LNCAP (cell line): ENCODE measurements around the gene EPB41L4A.

Experiments
- TF ChIP-seq, protein P1 (sequence below): fragments of 450-650 bp; IDR thresholded peaks from 2 replicates; pipeline ENCODE4 v1.5.1; 2017; ENCODE audit warnings: mild to moderate bottlenecking

The EPB41L4A gene

DNA sequence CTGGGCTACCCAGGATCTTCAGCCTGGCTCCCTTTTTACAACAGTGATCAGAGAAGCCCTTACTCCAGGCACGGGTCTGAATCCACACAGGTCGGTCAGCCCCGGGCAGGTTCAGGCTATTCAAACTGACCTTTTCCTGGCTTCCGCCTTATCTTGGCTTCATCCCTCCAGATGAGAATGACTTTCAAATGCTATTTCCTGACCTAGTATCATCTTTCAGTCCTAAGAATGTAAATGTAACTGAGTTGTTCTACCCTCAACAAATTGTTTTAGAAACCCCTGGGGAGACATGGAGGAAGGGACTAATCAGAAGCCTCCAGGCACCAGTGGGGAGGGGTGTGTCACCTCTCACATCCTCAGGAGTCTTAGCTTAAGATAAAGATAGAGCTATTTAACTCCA, 213.2 kb downstream of the EPB41L4A start:
- TF ChIP-seq, protein P1, sequence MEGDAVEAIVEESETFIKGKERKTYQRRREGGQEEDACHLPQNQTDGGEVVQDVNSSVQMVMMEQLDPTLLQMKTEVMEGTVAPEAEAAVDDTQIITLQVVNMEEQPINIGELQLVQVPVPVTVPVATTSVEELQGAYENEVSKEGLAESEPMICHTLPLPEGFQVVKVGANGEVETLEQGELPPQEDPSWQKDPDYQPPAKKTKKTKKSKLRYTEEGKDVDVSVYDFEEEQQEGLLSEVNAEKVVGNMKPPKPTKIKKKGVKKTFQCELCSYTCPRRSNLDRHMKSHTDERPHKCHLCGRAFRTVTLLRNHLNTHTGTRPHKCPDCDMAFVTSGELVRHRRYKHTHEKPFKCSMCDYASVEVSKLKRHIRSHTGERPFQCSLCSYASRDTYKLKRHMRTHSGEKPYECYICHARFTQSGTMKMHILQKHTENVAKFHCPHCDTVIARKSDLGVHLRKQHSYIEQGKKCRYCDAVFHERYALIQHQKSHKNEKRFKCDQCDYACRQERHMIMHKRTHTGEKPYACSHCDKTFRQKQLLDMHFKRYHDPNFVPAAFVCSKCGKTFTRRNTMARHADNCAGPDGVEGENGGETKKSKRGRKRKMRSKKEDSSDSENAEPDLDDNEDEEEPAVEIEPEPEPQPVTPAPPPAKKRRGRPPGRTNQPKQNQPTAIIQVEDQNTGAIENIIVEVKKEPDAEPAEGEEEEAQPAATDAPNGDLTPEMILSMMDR: no peak

DNA sequence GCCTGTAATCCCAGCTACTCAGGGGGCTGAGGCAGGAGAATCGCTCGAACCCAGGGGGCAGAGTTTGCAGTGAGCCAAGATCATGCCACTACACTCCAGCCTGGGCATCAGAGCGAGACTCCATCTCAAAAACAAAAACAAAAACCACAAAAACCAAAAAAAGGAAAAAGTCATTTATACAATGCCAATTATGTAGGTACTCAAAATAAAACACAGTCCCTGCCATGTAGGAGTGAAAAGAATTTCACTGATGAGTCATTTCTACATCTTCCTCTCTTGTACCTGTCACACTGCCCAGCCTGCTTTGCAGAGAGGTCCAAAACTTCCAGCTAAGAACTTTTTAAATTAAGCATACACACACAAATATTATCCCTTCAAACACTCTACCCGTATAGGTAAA, 215.8 kb downstream of the EPB41L4A start:
- TF ChIP-seq, protein P1: no peak

DNA sequence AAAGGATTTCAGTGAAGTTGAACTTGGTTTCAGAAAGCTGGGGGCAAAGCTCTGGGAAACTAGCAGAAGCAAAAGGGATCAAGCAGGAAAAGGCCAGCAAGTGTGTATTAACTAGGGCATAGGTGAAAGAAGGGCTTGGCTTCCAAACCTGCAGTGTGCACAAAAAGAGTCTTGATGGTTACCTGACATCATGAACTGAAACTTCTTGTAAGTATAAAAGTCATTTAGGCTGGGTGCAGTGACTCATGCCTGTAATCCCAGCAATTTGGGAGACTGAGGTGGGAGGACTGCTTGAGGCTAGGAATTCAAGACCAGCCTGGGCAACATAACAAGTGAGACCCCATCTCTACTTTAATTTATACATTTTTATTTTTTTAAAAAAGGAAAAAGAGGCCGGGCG, 216.4 kb downstream of the EPB41L4A start:
- TF ChIP-seq, protein P1: no peak

DNA sequence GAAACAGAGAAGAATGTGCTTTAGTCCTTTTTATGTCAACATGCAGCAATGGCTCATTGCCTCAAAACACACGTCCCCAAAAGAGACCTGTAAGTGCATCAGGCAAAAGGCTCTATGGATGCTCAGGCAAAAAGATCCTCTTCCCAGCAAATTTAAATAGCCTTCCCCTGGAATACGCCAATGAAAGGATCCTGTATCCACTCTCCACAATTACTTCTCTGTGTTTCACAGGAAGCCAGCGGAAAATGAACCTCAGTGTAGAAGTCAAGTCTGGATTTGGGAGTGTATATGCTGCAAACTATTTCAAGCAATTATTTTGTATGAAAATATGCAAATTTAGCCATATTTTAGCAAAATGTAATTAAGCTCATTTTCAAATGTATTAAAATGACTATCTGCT, 217.9 kb downstream of the EPB41L4A start:
- TF ChIP-seq, protein P1: no peak

DNA sequence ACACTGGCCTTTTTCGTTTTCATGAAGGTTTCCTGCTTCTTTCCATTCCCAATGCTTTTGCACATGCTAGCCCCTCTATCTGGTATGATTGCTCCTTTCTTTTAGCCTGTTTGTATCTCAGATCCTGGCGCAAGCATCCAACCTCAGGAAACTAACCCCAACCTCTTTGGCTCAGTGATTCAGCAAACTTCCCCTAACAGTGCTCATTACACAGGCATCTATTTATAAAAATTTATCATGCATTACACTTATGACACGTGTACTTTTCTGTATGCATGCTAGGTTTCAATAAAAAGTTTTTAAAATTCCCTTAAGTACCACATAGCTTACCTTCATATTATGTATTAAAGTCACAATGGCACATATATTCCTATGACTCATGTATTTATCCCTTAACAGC, 218.9 kb downstream of the EPB41L4A start:
- TF ChIP-seq, protein P1: no peak

DNA sequence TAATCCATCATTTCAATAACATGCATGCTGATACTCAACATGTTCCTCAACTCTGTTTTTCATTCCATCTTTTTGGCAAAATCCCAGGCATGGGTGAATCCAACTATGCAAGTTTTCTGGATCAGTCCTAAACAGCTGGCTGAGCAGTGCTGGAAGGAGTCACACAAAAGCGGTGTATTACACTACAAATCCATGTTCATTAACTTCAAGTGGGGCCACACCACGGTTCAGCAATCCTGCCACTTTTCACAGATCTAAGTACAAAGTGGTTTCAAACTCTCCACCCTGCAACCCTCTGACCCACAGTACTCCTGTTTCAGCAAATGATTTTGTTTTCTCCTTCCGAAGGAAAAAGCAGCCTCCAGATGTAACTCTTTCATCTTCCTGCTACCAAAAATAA, 222.5 kb downstream of the EPB41L4A start:
- TF ChIP-seq, protein P1: no peak

DNA sequence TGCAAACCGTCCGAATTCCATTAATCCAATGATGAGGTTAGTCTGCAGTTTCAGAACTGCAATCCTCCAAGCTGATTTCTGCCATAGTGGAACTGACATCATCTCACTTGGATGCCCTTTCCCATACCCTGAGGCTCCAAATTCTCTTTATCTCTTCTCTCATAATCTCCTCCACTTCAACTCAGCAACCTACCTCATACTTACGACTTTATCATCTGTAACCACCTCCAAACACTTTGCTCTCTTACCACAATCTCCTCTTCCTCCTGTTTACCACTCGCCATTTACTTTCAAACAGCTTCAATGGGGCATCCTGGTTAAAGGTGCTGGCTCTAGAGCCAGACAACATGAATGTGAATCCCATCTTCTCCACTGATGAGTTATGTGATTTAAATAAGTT, 223.2 kb downstream of the EPB41L4A start:
- TF ChIP-seq, protein P1: no peak

DNA sequence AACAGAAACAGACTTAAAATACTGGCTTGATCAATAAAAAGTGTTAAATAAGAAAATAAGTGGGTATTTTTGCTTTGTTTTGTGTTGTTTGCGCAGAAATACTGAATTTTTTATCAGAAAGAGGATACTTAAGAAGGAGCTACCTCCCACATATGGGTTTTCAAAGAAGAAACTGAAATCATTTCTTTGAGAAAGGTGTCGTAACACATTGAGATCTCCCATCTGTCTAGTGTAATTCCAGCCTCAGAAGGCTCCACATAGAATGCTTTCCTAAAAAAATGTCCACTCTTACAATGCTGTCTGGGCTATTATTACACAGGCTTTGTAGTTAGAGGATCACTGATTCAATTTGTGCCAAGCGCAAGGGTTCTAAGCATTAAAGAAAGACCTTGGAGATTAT, 226.2 kb downstream of the EPB41L4A start:
- TF ChIP-seq, protein P1: no peak
